ENCODE measurements around the gene IDH3G.

The IDH3G gene

DNA sequence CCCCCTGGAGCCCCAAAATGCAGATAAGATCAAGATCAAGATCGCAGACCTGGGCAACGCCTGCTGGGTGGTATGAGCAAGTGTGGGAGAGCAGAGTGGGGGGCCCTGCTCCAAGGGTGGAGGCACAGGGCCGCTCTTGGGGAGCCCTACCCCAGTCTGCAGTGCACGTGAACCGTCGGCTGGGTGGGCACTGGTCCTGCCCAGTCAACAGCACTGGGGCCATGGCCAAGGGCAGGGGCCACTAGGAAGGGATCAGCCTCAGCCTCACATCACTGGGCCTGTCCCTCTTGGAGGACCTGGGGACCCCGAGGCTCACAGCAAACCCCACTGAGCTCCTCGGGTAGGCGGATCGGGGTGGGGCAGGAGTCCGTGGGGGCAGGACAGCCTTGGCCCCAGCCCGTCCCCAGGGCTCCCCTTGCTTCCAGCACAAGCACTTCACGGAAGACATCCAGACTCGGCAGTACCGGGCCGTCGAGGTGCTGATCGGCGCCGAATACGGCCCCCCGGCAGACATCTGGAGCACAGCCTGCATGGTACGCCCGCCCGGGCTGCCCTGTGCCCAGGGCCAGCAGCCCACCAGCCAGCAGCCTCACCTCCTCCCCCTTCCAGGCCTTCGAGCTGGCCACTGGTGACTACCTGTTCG, 9.7 kb downstream of the IDH3G start:
- no peak for DNase-seq

DNA sequence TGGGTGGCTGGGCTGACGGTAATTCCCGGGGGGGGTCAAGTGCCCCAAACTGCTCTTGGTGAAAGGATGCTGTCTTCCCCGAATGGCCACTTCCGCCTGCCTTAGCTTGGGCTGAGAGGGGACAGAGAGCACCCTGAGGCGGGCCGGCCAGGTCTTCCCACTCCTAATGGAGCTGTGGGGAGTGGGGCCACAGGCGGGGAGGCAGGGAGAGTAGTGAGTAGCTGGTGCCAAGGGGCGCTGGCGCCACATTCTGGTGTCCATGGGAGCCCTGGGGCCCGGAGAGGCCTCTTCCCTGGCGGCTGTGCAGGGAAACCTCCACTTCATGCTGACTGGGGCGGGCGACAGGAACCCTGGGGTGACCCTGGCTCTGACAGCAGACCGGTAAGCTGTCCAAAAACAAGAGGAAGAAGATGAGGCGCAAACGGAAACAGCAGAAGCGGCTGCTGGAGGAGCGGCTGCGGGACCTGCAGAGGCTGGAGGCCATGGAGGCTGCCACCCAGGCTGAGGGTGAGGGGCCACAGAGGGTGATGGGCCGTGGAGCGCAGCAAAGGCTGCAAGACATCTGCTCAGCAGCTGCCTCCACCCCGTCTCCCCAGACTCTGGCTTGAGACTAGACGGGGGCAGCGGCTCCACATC, 10.7 kb downstream of the IDH3G start:
- DNase-seq: no peak

DNA sequence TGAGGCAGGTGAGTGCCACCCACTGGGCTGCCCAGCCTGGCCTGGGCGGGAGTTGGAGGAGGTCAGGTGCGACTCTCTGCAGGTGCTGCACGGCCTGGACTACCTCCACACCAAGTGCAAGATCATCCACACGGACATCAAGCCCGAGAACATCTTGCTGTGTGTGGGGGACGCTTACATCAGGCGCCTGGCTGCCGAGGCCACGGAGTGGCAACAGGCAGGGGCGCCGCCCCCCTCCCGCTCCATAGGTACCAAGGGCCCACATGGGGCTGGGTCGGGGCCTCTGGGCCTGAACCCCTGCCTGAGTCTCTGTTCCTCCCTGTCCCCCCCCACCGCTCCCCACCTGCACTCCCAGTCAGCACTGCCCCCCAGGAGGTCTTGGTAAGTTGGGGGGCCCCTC, 11.3 kb downstream of the IDH3G start:
- no peak for DNase-seq

DNA sequence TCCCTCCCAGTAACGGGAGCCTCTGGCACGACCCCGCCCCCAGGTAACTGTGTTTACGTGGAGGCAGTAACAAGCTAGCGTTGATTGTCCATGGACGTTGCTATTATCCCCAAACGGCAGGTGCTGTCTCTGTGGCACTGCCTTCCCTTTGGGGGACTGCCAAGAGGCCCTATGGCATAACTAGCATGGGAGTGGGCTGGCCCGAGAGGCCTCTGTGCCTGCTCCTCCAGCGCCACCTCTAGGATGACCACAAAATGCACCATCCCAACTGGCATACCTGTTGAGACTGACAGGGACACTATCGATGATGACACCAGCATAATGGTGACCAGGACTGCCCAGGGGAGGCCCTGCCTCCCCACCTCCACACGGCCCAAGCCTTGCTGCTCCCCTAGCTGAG, 11.9 kb downstream of the IDH3G start:
- peak; percentile 48 for DNase-seq

DNA sequence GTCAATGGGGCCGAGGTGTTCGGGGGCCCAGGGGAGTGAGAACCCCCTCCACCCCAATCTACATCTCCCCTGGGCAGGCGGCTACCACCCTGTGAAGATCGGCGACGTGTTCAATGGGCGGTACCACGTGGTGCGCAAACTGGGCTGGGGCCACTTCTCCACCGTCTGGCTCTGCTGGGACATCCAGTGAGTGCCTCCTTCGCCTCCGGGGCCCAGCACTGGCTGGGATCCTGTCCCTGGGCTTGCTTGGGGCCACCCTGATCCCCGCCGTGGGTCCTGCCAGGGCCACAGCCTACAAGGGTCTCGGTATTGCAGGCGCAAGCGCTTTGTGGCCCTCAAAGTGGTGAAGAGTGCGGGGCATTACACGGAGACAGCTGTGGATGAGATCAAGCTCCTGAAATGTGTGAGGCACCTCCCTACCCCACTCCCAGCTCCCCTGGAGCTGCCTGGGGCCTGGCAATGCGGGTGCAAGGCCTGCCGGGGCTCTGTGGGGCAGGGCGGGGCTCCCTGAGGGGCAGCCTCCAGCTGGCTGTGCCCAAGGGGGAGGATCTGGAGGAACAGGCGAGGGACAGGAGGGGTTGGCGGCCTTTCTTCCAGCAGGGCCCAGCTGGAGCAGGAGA, 12.6 kb downstream of the IDH3G start:
- no peak for DNase-seq

DNA sequence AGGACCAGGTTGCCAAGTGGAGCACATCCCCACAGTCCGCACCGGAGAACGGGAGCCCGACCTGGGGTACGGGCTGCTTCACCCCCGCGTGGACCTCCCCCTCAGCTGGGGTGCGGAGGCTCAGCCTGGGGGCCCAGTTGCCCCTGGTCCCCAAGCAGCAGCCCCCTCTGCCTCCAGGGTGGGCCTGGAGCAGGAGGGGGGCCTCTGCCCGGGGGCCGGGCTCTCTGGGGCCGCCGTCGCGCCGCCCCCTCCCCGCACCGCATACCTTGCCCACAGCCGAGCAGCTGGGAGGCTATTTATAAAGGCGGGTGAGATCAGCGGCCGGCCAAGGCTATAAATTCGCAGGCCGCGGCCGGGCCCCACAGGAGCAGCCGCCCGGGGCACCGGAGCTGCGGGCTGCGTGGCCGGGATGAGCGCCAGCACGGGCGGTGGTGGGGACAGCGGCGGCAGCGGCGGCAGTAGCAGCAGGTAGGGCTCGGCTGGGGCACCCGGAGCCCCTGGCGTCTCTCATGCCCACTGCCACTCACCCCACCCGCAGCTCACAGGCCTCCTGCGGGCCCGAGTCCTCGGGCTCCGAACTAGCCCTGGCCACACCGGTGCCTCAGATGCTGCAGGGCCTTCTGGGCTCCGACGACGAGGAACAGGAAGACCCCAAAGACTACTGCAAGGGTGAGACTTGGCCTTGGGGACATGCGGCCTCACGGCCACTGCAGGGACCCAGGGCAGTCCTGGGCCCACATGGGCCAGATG, 13.3 kb downstream of the IDH3G start, which contains the start of gene SRPK3:
Gene SRPK3 (plus strand): TSS at position 364 of the 750 bp plus-strand sequence. CDS start 46 bp downstream, at position 410.
- DNase-seq: no peak

DNA sequence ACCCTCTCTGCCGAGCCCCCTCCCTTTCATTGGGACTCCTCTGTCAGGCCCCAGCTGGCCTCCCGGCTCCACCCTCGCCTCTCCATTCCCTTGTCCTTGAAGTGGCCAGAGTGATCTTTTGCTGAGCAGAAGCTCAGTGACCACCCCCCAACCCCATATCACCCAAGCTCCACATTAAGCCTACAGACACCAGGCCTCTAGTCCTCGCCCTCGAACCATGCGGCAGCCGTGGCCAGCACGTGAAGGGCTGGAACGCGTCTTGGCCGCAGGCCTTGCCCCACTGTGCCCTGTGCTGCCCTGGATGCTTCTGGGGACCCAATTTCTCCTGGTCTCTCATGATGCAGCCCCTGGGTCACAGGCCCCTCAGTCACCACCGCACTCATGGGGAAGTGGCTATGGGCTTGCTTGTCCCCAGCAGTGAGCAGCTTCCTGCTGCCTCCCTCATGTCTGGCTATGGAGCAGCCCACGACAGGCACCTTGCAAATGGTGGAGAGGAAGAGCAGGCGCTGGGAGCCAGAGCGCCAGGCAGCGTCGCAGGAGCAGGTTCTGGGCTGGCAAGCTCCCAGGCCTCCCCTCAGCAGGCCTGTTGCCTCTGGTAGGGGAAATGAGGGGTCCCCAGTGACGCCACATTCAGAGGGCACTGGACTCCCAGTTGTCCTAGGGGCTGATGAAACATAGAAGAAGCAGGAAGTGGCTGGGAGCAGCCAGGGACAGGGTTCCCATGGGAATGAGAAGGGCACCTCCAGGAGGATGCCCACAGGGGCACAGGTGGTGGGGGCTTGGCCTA, 14.1 kb downstream of the IDH3G start:
- no peak for DNase-seq

DNA sequence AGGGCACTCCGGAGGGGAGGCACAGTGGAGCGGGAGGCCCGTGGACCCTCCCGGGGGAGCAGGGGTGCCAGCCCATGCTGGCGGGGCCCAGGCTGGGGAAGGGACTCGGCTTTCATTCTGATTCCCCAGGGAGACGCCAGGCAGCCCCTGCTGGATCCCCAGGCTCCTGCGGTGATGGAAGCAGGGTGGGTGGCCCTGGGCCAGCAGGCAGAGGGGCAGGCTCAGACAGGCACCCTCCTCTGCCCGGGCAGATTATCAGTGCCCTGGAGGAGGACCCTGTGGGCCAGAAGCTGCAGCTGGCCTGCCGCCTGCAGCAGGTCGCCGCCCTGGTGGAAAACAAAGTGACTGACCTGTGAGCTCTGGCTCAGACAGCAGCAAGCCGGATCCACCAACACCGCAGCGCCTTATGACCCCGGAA, 15.5 kb downstream of the IDH3G start:
- no peak for DNase-seq

DNA sequence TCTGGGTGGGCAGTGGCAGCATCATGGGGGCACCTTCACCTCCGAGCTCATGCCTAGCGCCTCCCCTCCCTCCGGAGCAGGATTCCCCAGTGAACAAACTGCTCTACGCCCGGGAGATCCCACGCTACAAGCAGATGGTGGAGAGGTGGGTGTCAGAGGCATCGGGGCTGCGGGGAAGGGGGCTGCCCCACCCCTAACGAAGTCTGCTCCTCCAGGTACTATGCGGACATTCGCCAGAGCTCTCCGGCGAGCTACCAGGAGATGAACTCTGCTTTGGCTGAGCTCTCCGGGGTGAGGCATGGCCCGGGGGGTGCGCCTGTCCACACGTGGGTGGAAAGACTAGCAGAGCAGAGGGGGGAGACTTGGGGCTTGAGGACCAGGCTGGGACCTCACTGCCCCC, 16.0 kb downstream of the IDH3G start:
- no peak for DNase-seq

DNA sequence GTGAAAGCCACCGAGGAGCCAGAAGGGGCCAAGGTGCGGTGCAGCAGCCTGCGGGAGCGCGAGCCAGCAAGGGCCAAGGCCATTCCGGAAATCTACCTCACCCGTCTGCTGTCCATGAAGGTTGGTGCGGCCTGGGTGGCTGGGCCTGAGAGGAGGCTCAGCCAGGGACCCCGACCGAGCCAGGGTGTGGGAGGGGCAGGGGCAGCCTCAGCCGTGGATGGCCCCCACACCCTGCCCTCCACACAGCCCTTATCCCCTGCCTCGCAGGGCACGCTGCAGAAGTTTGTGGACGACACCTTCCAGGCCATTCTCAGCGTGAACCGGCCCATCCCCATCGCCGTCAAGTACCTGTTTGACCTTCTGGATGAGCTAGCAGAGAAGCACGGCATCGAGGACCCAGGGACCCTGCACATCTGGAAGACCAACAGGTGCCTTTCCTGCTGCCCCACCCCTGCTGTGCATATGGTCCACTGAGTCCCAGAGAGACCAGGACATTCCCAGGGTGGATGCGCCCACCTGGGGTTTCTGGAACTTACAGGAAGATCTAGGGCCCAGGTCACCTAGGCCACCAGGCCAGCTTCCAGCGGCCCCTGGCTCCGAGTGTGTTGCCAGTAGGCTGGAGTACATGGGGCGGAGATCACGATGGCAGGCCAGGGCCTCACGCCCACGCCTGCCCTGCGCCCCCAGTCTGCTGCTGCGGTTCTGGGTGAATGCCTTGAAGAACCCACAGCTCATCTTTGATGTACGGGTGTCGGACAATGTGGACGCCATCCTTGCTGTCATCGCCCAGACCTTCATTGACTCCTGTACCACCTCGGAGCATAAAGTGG, 16.7 kb downstream of the IDH3G start:
- DNase-seq: no peak

DNA sequence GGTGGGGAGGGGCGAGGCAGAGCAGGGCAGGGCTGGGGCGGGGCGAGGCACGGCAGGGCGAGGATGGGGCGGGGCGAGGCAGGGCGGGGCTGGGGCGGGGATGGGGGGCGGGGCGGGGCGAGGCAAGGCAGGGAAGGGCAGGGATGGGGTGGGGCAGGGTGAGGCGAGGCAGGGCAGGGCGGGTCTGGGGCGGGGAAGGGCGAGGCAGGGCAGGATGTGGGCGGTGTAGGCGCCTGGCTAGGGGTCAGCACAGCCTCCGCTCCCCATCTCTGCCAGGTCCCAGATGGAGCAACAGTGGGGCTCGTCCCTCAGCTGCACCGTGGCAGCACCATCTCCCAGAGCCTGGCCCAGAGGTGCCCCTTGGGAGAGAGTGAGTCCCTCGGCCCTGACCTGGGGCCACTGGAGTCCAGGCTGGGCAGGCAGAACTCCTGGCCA, 17.5 kb downstream of the IDH3G start:
- DNase-seq: no peak

DNA sequence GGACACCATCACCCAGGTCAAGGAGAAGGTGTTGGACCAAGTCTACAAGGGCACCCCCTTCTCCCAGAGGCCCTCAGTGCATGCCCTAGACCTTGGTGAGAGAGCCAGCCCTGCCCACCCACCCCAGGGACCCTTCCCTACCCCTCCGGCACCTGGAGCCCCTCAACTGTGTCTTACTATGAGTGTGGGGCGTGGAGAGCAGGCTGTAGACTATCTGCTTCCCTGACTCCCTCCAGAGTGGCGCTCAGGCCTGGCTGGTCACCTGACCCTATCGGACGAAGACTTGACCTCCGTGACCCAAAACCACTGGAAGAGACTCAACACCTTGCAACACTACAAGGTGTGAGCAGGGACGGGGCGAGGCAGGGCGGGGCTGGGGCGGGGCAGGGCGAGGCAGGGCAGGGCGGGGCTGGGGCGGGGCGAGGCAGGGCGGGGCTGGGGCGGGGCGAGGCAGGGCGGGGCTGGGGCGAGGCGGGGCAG, 18.0 kb downstream of the IDH3G start:
- no peak for DNase-seq

DNA sequence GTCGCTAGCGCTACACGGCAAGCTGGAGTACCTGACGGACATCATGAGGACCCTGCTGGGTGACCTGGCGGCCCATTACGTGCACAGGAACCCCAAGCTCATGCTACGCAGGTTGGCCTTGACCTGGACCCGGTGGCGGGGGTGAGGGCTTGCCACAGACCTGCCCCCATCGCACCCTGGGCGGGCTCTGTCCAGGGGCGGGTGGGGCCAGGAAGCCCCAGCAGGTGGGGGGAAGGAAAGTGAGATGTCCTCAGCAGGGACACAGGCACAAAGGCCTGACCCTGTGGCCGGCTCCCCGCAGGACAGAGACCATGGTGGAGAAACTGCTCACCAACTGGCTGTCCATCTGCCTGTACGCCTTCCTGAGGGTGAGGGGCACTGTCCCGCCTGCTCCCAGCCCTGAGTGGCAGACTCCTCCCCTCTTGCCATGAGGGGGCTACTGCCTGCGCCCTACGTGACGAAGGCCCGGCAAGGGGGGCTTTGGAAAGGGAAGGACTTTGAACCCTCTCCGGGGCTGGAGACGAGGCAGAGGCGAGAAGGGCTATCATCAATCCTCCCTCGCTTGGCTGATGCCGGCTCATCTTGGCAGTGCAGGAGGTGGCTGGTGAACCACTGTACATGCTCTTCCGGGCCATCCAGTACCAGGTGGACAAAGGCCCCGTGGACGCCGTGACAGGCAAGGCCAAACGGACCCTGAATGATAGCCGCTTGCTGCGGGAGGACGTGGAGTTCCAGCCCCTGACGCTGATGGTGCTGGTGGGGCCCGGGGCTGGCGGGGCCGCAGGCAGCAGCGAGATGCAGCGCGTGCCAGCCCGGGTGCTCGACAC, 18.7 kb downstream of the IDH3G start:
- no peak for DNase-seq

DNA sequence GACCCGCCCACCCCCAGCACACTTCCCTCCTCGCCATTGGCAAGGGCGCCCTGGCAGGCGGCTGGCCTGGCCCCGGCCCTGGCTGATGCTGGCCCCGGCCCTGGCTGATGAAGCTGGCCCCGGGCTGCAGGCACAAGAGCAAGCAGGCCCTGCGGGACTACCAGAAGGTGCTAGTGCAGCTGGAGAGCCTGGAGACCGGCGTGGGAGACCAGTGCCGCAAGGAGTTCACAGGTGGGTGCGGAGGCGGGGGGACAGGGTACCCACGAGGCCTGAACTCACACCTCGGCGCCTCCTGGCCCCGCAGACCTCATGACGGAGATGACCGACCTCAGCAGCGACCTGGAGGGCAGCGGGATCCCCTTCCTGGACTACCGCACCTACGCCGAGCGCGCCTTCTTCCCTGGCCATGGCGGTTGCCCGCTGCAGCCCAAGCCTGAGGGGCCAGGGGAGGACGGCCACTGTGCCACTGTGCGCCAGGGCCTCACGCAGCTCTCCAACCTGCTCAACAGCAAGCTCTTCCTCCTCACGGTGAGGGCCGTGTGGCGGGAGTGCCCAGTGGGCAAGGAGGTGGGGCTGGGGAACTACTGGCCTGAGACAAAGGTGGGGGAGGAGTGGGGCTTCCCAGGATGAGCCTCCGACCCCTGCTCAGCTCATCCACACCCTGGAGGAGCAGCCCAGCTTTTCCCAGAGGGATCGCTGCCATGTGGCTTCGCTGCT, 19.4 kb downstream of the IDH3G start:
- DNase-seq: no peak

DNA sequence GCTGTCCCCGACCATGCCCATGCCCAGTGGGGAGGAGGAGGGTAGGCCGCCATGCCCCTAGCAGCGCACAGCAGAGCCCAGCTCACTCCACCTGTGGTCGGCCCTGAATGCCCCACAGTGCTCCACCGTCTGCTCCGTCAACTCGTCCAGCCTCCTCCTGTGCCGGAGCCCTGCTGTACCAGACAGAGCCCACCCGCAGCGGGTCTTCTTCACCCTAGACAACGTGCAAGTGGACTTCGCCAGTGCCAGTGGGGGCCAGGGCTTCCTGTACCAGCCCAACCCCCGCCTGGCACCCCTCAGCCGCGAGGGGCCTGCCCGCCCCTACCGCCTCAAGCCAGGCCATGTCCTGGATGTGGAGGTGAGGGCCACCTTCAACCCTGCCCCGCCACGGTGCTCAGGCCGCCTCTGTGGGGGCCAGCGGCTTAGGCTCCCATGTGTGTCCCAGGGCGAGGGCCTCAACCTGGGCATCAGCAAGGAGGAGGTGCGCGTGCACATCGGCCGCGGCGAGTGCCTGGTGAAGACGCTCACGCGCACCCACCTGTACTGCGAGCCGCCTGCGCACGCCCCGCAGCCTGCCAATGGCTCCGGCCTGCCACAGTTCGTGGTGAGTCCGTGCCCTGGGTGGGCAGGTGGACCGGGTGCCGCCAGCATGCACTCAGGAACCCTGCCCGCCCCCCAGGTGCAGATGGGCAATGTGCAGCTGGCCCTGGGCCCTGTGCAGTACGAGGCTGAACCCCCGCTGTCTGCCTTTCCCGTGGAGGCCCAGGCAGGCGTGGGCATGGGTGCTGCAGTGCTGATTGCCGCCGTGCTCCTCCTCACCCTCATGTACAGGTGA, 20.2 kb downstream of the IDH3G start:
- DNase-seq: no peak

DNA sequence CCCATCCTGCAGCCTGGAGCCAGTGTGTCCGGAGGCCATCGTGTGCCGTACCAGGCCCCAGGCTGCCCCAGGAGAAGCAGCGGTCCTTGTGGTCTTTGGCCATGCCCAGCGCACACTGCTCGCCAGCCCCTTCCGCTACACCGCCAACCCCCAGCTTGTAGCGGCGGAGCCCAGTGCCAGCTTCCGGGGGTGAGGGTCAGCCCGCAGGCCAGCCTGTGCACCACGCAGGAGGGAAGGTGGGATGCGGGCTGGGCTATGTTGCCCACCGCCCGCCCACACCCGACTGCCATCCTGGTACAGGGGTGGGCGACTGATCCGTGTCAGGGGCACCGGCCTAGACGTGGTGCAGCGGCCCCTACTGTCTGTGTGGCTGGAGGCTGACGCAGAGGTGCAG, 21.0 kb downstream of the IDH3G start:
- DNase-seq: no peak

DNA sequence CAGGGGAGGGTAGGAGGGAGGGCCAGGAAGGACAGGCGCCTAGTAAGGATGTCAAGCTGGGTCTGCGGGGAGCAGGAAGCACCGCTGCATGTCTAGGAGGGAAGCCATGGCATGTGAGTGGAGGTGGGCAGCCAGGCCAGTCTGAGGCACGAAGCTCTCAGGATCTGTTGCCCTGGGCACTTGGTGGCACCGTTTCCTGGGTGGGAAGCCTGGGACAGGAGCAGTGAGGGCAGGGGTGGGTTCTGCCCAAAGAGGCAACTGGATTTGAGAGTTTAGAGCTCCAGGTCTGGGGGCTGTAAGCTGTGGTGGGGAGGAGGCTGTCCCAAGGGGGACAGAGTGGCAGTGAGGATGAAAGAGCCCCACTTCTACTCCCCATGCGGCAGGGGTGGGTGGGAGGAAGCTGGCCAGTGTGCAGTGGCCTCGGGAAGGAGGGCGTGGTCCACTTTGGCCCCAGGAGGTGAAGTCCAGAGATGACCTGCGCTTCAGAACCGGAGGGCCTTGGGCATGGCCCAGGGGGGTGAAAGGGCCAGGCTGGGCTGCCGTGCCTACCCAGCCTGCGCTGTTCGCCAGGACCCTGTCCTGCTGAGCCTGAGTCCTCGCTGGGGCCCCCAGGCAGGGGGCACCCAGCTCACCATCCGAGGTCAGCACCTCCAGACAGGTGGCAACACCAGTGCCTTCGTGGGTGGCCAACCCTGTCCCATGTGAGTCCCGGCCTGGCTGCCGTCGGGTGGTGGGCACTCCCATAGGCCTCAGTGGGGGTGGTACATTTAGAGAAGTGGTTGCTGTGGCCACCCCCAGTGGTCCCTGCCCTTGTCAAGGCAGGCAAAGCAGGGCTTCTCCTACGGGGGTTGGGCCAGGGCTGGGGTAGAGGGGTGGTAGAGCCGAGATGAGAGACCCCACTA, 21.6 kb downstream of the IDH3G start:
- no peak for DNase-seq
